ENCODE data around the gene MCCD1.
A peak's percentile ranks its signal among the peaks of the same experiment; 100 is the strongest.

MCCD1 gene

GRCh38 chr6:31543639-31544038, 14.9 kb downstream of the MCCD1 start:
- no peak for DNase-seq (ENCODE audit: low spot score)

- DNase-seq (ENCODE audit: low spot score): no peak
Observed at GRCh38 chr6:31544676-31545075, 15.9 kb downstream of the MCCD1 start.

DNA sequence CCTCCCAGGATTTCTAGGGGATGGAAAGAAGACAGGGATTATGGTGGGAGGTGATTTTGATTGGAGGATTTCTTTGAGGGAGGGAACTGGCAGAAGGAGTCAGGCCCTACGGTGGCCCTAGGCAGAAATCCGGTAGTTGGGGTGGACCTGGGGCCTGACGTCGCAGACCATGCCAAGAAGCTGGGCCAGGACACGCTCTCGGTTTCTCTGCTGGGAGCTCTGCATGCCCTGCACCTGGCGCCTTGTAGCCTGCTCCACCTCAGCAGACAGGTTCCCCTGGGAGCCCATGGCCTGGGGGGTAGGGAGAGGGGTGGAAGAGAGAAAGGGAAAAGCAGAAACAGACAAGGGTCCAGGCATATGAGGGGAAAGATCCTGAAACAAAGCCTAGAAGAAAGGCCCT, 16.5 kb downstream of the MCCD1 start:
- no peak for DNase-seq (ENCODE audit: low spot score)

DNA sequence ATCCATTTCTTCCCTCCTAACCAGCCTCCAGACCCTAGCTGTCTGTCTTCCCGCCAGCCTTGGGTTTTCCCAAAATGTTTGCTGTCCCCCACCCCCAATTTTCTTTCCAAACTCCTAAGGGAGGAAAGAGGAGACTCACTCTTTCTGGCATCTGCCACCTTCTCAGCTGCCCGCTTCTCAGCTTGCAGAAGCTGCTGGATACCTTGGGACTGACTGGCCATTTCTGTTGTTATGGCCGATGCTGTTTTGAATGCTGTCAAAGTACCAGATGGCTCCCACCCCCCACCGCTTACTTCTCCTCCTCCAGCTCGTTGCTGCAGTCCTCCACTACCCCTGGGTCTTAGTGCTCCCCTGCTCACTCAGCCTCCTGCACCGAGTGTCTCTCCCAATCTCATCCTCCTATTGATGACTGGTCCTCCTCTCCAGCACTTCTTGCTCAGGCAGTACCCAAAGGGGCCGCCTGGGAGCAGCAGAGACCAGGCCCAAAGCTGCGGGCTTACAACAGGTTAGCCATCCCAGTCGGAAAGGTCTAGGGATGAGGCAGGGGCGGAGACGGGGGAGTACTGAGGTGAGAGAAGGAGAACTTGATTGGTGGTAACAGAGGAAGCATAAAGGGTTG, 17.7 kb downstream of the MCCD1 start, which contains the start of gene ATP6V1G2:
ATP6V1G2 (minus strand) TSS at position 270 of the 619 bp plus-strand sequence; CDS start at position 221, 49 bp downstream.
- peak; percentile 94 for DNase-seq (ENCODE audit: low spot score)

DNA sequence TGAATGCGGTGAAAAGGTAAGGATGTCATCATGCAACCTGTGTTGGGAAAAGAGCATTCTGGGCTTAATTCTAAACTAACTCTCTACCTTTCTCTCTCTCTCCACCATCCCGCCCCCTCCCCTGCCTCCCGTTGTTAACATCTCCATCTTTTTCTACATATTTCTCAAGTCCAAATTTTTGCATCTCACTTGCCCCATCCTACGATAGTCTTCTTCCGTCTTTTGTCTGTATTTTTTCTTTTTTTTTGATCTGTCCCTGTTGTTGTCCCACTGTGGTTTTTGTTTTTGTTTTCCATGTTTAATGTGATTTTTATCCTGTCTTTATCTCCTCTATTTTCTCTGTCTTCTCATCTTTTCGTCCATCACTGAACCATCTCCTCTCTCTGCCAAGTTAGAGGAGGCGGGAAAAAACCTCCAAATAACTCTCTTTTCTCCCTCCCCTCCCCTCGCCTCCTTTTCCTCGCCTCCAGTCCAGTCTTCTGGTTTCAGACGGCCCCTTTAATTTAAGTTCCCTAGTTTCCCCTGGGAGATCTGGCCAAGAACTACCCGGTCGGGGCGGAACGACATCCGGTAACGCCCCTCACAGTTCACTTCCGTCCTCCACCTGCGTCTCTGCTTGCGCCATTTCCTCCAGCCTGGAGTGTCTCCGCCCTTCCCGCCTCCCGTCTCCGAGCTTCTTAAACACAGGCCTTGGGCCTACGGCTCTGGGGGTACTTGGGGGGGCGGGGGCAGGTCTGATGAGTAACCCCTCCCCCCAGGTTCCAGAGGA, 18.4 kb downstream of the MCCD1 start, which contains the start of gene NFKBIL1:
NFKBIL1 (plus strand) TSS at position 651 of the 769 bp plus-strand sequence; CDS start at position 738, 87 bp downstream.
- DNase-seq (ENCODE audit: low spot score): peak; percentile 97

DNA sequence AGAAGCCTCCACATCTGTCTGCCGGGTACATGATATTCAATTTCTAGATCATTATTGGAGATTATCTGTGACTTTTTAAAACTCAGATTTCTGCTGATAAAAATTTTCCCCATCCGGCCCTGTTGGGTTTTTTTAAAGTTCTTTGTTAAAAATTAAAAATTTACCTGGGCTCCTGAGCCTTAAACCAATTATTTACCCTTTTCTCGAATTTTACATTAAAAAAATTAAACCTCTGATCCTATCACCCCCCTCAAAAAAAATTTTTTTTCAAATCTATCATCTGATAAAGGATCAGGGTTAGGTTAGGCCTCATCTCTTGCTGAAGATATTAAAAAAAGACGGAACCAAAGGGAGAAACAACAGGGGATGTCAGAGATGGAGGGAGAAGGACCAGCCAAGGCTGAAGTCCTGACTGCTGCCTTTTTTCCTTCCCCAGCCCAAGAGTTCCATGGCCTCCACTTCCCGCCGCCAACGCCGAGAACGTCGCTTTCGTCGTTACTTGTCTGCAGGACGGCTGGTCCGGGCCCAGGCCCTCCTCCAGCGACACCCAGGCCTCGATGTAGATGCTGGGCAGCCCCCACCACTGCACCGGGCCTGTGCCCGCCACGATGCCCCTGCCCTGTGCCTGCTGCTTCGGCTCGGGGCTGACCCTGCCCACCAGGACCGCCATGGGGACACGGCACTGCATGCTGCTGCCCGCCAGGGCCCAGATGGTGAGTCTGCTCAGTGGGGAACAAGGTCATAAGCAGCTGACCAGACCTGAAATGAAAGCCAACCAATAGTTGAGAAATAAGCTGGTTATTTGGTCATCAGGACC, 19.2 kb downstream of the MCCD1 start:
- peak; percentile 8 for DNase-seq (ENCODE audit: low spot score)

DNA sequence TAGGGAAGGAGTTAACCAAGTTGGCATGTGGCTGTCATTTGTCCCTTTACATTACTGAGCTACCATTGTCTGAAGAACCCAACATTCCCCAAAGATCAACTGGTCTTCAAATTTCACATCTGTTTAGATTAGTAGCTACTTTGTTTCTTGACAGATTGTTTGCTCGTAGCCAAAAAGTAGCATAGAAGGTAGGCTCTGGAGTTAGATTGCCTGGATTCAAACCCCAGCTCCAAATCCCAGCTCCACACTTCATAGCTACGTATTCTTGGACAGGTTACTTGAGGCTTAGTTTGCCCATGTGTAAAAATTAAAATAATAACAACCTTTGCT, 19.7 kb downstream of the MCCD1 start:
- DNase-seq (ENCODE audit: low spot score): no peak

GRCh38 chr6:31551371-31551770, 22.6 kb downstream of the MCCD1 start:
- DNase-seq (ENCODE audit: low spot score): peak; percentile 82

DNA sequence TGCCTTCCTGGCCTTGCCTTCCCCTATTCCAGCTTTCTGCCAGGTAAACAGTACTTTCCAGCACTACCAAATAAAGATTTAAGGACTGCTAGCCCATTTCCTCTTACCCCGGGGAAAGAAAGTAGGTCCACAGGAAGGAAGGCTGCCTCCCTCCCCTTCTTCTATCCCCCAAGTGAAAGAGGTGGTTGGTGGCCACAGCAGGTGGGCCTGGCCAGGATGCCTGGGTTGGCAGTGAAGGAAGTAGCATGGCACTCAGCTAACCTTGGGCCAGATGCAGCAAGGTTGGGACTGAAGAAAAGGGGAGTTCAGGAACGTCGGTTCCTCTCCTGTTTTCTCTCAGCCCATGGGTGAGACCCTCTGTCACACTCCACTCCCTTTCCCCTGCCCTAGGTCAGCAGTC, 27.5 kb downstream of the MCCD1 start:
- DNase-seq (ENCODE audit: low spot score): no peak

- DNase-seq (ENCODE audit: low spot score): no peak
Observed at GRCh38 chr6:31557443-31558317, 28.9 kb downstream of the MCCD1 start.

- DNase-seq (ENCODE audit: low spot score): no peak
Observed at GRCh38 chr6:31558318-31558625, 29.5 kb downstream of the MCCD1 start.

- peak; percentile 64 for DNase-seq (ENCODE audit: low spot score)
Observed at GRCh38 chr6:31558631-31559500, 30.1 kb downstream of the MCCD1 start.

DNA sequence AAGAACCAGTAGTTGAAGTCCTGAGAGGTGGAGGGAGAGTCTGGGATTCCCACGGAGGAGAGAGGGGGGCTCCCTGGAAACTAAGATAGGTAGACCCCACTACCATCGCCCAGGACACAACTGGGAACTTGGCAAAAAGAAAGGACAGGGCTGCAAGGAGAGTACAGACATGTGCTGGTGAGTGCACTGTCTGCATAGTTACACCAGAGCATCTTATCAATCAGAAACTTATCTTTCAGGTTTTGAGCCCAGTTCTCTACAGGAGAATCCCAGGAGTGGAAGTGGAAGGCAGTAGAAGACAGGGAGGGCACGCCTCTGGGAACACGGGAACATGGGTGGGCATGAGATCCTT, 30.8 kb downstream of the MCCD1 start:
- DNase-seq (ENCODE audit: low spot score): no peak

DNA sequence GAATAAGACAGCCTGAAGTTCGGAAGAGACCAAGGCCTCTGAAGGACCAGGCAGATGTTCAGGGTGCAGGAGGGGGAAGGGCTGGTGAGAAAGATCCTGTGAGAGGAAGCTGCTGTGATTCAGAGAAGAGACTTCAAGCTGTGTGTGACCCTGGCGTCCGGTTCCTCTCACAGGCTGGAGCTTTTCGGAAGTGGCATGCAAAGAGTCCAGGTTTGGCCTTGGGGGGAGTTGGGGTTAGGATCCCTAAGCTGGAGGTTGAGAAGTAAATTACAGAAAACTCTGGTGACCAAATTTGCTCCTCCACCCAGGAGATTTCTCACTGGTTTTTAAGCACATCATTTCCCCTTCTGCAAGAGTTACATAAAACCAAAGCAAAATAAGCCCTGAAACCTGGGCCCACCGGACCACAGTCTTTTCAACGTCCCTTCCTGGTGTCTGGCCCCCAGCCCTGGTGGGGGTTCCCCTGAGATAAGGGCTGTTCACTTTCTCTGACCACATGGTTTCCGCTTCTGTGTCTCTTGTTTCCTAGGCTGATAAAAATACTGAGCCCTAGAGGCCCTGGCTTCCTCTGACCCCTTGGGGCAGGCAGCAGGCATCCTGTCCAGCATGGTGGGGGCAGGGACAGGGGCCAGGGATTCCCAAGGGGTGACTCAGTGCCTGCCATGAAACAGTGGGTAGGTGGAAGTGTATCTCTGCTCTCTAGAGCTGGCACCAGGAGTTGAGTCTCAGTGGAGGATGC, 31.4 kb downstream of the MCCD1 start:
- peak; percentile 86 for DNase-seq (ENCODE audit: low spot score)

GRCh38 chr6:31560697-31561058, 31.9 kb downstream of the MCCD1 start:
- no peak for DNase-seq (ENCODE audit: low spot score)

- DNase-seq (ENCODE audit: low spot score): no peak
Observed at GRCh38 chr6:31567531-31568370, 39.0 kb downstream of the MCCD1 start.

DNA sequence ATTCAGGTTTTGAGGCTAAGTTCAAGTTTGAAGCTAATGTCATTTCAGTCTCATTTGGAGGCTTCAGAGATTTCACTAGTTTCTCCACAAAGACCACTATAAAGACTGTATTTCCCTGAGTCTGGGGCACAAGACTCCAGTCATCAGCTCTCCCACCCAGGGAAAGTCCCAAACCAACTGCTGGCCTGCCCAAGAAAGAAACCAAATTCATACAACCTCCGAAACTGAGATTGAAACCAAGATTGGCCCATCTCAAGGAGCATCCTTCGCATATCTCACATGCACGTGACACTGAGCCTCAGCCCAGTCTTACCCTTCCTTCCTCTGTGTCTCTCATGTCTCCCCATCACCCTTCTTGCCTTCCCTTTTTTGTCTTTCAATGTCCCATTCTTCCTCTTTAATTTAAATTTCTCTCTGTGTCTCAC, 39.8 kb downstream of the MCCD1 start:
- DNase-seq (ENCODE audit: low spot score): peak; percentile 60

GRCh38 chr6:31569861-31570536, 41.2 kb downstream of the MCCD1 start:
- DNase-seq (ENCODE audit: low spot score): no peak

Measured in NAMALWA (cell line).